Spinal cord (tissue), 4 donors: ENCODE data around the gene C20orf144. TPM values are rescaled to one million over a fixed set of nuclear protein-coding genes. Genes with fewer than 3 reads are reported as not detected.

Experiments
- polyA plus RNA-seq, 2 donors: library from polyadenylated mRNA; unstranded; fragments of 120-200 nt; gene quantifications; one replicate each; pipeline ENCODE4 v1.2.1, GENCODE V29; 2013; ENCODE audit not compliant: insufficient read length in 2 of 2
- total RNA-seq, 2 donors: library from RNA; depleted of rRNA in 1 of 2; stranded (reverse); fragments of 120-200 nt in 1 of 2; fragments of >200 nt in 1 of 2; gene quantifications; one replicate each; pipeline versions ENCODE4 v1.2.3 to v1.2.4, GENCODE V29; 2013 to 2014

The C20orf144 gene
- total and polyA plus RNA-seq, 4 donors, result 0.33 to 1.1 TPM; not detected in 2

Other genes starting within 250 kb of the C20orf144 start
- 10 to 100 TPM; 20.8 to 87.9 TPM for gene SNTA1, start 218.6 kb upstream of the C20orf144 start, total RNA-seq
- 10 to 100 TPM; 22.0 to 35.3 TPM for gene SNTA1, start 218.6 kb upstream of the C20orf144 start, polyA plus RNA-seq
- gene CBFA2T2, start 172.2 kb upstream of the C20orf144 start, total RNA-seq, result 10 to 100 TPM; 14.5 to 15.3 TPM
- 10 to 100 TPM; 22.9 to 33.3 TPM for gene CBFA2T2, start 172.2 kb upstream of the C20orf144 start, polyA plus RNA-seq
- gene ACTL10, start 4.6 kb downstream of the C20orf144 start, total RNA-seq, result under 1 TPM; 0.50 to 0.77 TPM
- gene ACTL10, start 4.6 kb downstream of the C20orf144 start, polyA plus RNA-seq, result 1 to 10 TPM in 1 of 2 donors, under 1 TPM in 1; 0.82 to 1.2 TPM
- gene NECAB3, start 12.1 kb downstream of the C20orf144 start, total RNA-seq, result 10 to 100 TPM; 27.5 to 36.4 TPM
- 10 to 100 TPM; 30.9 to 42.7 TPM for gene NECAB3, start 12.1 kb downstream of the C20orf144 start, polyA plus RNA-seq
- 10 to 100 TPM in 1 of 2 donors, 1 to 10 TPM in 1; 3.4 to 10.9 TPM for gene E2F1, start 24.1 kb downstream of the C20orf144 start, total RNA-seq
- gene E2F1, start 24.1 kb downstream of the C20orf144 start, polyA plus RNA-seq, result 10 to 100 TPM in 1 of 2 donors, 1 to 10 TPM in 1; 9.8 to 11.4 TPM
- 10 to 100 TPM; 11.7 to 13.5 TPM for gene PXMP4, start 58.0 kb downstream of the C20orf144 start, total RNA-seq
- 10 to 100 TPM; 14.8 to 16.8 TPM for gene PXMP4, start 58.0 kb downstream of the C20orf144 start, polyA plus RNA-seq
- 1 to 10 TPM; 1.3 to 2.7 TPM for gene ZNF341, start 69.7 kb downstream of the C20orf144 start, total RNA-seq
- gene ZNF341, start 69.7 kb downstream of the C20orf144 start, polyA plus RNA-seq, result 1 to 10 TPM; 6.6 to 7.1 TPM
- 10 to 100 TPM; 47.3 to 55.5 TPM for gene CHMP4B, start 149.0 kb downstream of the C20orf144 start, total RNA-seq
- 100 to 1,000 TPM; 172 to 187 TPM for gene CHMP4B, start 149.0 kb downstream of the C20orf144 start, polyA plus RNA-seq